GM12865 (cell line): Measurements from ENCODE around the gene CEMP1.

Experiments used
- DNase-seq: peaks from one replicate; pipeline ENCODE4 v3.0.0; 2010; ENCODE audit warnings: low read depth
- H3K4me3 ChIP-seq: 2 replicates; pipeline ENCODE4 v1.5.1; 2011; ENCODE audit warnings: mild to moderate bottlenecking, low read depth, low read length, control low read depth
- CTCF ChIP-seq: IDR thresholded peaks from 2 replicates; pipeline ENCODE4 v1.5.1; 2011; ENCODE audit warnings: low read length, control low read depth, low read depth, inconsistent platforms; ENCODE audit not compliant: insufficient read depth; ENCODE audit errors: missing control alignments

The CEMP1 gene

GRCh38 chr16:2497695-2498484 is 33.3 kb downstream of the CEMP1 start:
- no peak for TF ChIP-seq CTCF
- no peak for DNase-seq
- H3K4me3 ChIP-seq, result no peak overlapping the region

GRCh38 chr16:2497116-2497630 is 34.0 kb downstream of the CEMP1 start:
- H3K4me3 ChIP-seq, result no peak overlapping the region
- no peak for TF ChIP-seq CTCF
- DNase-seq, result no peak

GRCh38 chr16:2496223-2497115 is 34.7 kb downstream of the CEMP1 start:
- no peak for DNase-seq
- H3K4me3 ChIP-seq, result no peak overlapping the region
- TF ChIP-seq CTCF, result no peak

- no peak overlapping the region for H3K4me3 ChIP-seq
- no peak for DNase-seq
- no peak for TF ChIP-seq CTCF
Observed at GRCh38 chr16:2495041-2495440, 36.2 kb downstream of the CEMP1 start.

GRCh38 chr16:2494616-2495015 is 36.6 kb downstream of the CEMP1 start:
- H3K4me3 ChIP-seq, result no peak overlapping the region
- no peak for DNase-seq
- no peak for TF ChIP-seq CTCF

- TF ChIP-seq CTCF, result no peak
- DNase-seq, result no peak
- H3K4me3 ChIP-seq, result no peak overlapping the region
Observed at GRCh38 chr16:2493605-2494004, 37.6 kb downstream of the CEMP1 start.
